Neuron (in vitro differentiated cells): Measurements from ENCODE around the gene MDM1.

Experiments
- H2AFZ ChIP-seq: one replicate; pipeline ENCODE4 v1.6.1; 2013; ENCODE audit warnings: low read depth, mild to moderate bottlenecking, inconsistent platforms, low read length, moderate library complexity
- H3K27me3 ChIP-seq: one replicate; pipeline ENCODE4 v1.6.1; 2013; ENCODE audit warnings: low read length; ENCODE audit not compliant: insufficient read depth
- H3K36me3 ChIP-seq: one replicate; pipeline ENCODE4 v1.6.1; 2013; ENCODE audit warnings: low read length; ENCODE audit not compliant: insufficient read depth
- H3K4me1 ChIP-seq: one replicate; pipeline ENCODE4 v1.6.1; 2013; ENCODE audit warnings: low read length; ENCODE audit not compliant: insufficient read depth
- H3K4me3 ChIP-seq: 2 replicates; pipeline ENCODE4 v1.5.1; 2013; ENCODE audit warnings: mild to moderate bottlenecking, low read length, moderate library complexity
- H3K9me3 ChIP-seq: one replicate; pipeline ENCODE4 v1.6.1; 2013; ENCODE audit warnings: low read length

The MDM1 gene

DNA sequence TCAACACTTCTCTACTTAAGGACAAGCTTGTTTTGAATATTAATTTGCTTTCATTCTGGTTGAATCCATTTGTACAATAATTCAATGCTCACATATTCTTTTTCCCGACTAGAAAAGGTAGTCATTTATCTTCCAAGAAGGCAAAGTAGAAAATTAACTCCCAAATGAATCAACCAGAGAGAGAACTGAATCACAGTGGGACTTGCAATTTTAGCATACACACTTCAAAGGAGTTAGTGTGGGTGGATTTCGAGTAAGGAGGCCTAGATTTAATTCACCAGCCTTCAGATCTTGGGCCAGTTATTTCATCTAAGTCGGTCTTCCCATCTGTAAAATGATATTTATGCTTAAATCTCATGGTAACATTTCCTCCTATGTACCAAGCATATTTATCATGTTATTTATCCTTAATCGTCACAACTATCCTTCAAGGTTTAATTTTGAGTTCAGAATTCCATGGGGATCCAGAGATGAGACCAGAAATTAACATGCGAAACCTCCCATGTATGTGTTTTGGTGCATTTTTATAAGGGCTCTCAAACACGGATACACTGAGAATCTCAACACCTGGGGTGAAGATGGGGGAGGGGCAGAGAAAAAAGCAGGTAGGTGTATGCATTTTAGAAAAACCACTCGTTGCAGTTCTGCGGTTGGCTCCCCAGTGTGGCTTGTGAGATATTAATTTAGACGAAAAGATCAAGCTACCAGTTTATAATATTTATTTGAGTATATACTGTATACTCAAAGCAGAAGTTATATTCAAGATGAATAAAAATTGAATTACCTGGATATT, 39.8 kb downstream of the MDM1 start:
- H3K9me3 ChIP-seq, result no peaks in the 10 kb centered on the region
- H3K36me3 ChIP-seq, result no peaks in the 10 kb centered on the region
- H3K4me1 ChIP-seq, result peaks cover 1% of the 10 kb centered on the region
- no peaks in the 10 kb centered on the region for H3K27me3 ChIP-seq
- no peak overlapping the region for H3K4me3 ChIP-seq
- no peak overlapping the region for H2AFZ ChIP-seq

DNA sequence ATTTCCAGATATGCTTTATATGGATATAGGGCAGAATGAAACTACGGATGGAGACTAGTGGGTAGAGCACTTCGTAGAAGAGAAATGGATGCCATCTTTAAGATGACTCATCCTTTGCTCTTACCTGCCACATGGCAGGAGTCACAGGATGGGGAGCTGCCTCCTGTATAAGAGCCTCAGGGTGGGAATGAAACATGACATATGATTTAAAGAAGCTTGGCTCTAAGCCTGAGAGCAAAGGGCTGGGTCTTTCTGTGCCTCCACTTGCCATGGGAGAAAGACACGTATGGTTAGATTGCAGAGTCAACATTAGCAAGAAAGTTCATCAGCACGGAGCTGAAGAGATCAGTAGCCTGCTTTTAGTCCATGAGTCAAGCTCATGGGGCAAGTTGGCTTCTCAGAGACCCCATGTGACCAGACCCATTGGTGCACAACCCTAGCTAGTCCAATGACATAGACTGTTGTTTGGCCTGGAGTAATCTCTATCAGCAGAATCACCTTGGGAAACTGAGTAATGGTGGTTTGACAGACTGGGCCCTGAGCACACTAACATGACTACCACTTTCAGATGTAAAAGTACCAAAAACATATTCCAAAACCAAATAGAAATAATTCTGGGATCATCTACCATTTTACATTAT, 40.6 kb downstream of the MDM1 start:
- Histone ChIP-seq H3K4me1 (peaks cover 1% of the 10 kb centered on the region), H3K27me3 (no peaks in the 10 kb centered on the region), H2AFZ (no peak overlapping the region)

DNA sequence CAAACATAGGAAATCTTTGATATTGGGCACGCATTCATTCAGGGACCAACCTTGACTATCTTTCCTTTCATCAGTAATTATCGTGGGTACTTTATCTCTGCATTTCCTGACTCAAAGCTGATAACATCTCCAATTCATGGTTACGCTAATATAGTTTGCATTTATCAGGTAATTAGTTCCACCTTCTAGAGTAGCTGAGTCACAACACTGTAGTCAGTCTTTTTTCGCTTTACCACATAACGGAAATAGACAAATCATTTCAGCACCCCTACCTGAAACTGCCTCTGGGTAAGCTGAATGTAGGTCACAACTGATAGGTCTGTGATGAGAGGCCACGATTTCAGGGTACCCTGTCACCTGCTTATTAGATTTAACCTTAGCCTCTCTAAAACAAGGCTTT, 42.0 kb downstream of the MDM1 start:
- Histone ChIP-seq H3K4me1 (no peaks in the 10 kb centered on the region), H3K36me3 (no peaks in the 10 kb centered on the region), H3K4me3 (no peak overlapping the region), H2AFZ (no peak overlapping the region), H3K27me3 (no peaks in the 10 kb centered on the region), H3K9me3 (no peaks in the 10 kb centered on the region)

More for the DNA sequence above, 40.6 kb downstream of the MDM1 start:
- no peak overlapping the region for H3K4me3 ChIP-seq
- no peaks in the 10 kb centered on the region for H3K36me3 ChIP-seq
- H3K9me3 ChIP-seq, result no peaks in the 10 kb centered on the region

- no peaks in the 10 kb centered on the region for H3K4me1 ChIP-seq
- no peaks in the 10 kb centered on the region for H3K36me3 ChIP-seq
- no peaks in the 10 kb centered on the region for H3K27me3 ChIP-seq
- H3K4me3 ChIP-seq, result no peak overlapping the region
- no peaks in the 10 kb centered on the region for H3K9me3 ChIP-seq
- no peak overlapping the region for H2AFZ ChIP-seq
Measured at GRCh38 chr12:68287106-68287505, 45.1 kb downstream of the MDM1 start.

DNA sequence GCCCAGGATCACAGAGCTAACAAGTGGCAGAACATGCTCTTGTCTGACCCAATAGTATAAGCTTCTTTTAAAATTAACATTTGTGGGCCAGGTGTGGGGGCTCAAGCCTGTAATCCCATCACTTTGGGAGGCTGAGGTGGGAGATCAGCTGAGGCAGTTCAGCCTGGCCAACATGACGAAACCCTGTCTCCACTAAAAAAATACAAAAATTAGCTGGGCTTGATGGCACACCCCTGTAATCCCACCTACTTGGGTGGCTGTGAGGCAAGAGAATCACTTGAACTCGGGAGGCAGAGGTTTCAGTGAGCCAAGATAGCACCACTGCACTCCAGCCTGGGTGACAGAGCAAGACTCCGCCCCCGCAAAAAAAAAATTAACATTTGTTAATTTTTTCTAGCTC, 45.8 kb downstream of the MDM1 start:
- Histone ChIP-seq H3K4me3 (no peak overlapping the region), H3K27me3 (no peaks in the 10 kb centered on the region), H3K4me1 (no peaks in the 10 kb centered on the region), H3K36me3 (no peaks in the 10 kb centered on the region), H2AFZ (no peak overlapping the region), H3K9me3 (no peaks in the 10 kb centered on the region)

- no peaks in the 10 kb centered on the region for H3K36me3 ChIP-seq
- no peak overlapping the region for H2AFZ ChIP-seq
- H3K4me1 ChIP-seq, result no peaks in the 10 kb centered on the region
- H3K4me3 ChIP-seq, result no peak overlapping the region
- no peaks in the 10 kb centered on the region for H3K27me3 ChIP-seq
- no peaks in the 10 kb centered on the region for H3K9me3 ChIP-seq
Measured at GRCh38 chr12:68285541-68285940, 46.6 kb downstream of the MDM1 start.

GRCh38 chr12:68281322-68282077, 50.7 kb downstream of the MDM1 start:
- Histone ChIP-seq H2AFZ (no peak overlapping the region), H3K9me3 (no peaks in the 10 kb centered on the region), H3K4me1 (no peaks in the 10 kb centered on the region), H3K36me3 (no peaks in the 10 kb centered on the region), H3K4me3 (no peak overlapping the region), H3K27me3 (no peaks in the 10 kb centered on the region)

- H2AFZ ChIP-seq, result no peak overlapping the region
Measured at GRCh38 chr12:68280240-68280639, 51.9 kb downstream of the MDM1 start.

GRCh38 chr12:68279227-68280054, 52.7 kb downstream of the MDM1 start:
- H2AFZ ChIP-seq, result no peak overlapping the region
- H3K36me3 ChIP-seq, result no peaks in the 10 kb centered on the region
- no peak overlapping the region for H3K4me3 ChIP-seq
- no peaks in the 10 kb centered on the region for H3K4me1 ChIP-seq
- H3K9me3 ChIP-seq, result no peaks in the 10 kb centered on the region
- H3K27me3 ChIP-seq, result no peaks in the 10 kb centered on the region

More at GRCh38 chr12:68280240-68280639, 51.9 kb downstream of the MDM1 start:
- Histone ChIP-seq H3K36me3 (no peaks in the 10 kb centered on the region), H3K27me3 (no peaks in the 10 kb centered on the region), H3K9me3 (no peaks in the 10 kb centered on the region), H3K4me1 (no peaks in the 10 kb centered on the region), H3K4me3 (no peak overlapping the region)

DNA sequence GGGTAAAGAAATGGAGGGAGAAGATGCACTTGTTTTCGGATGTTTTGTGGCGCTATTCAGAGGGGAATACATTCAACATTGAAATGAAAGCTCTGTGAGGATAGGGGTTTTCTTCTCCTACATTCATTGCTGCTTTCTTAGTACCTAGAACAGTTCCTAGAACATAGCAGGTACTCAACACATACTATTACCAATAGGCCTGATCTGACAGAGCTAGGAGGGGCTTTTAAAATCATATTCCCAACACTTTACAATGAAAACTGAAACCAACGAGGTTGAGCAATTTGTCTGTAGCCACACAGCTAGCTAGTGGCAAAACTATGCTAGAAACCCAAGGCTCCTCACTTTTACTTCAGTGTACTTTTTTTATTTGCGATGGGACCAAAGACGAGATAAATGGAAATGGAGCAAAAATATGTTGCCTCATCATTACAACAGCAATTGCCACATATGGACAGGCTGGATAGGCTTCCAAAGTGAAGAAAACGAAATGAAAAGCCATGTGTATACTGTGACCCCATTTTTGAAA, 55.7 kb downstream of the MDM1 start:
- Histone ChIP-seq H3K27me3 (no peaks in the 10 kb centered on the region), H3K36me3 (no peaks in the 10 kb centered on the region), H2AFZ (no peak overlapping the region), H3K4me1 (peaks cover 4% of the 10 kb centered on the region), H3K4me3 (no peak overlapping the region), H3K9me3 (no peaks in the 10 kb centered on the region)

DNA sequence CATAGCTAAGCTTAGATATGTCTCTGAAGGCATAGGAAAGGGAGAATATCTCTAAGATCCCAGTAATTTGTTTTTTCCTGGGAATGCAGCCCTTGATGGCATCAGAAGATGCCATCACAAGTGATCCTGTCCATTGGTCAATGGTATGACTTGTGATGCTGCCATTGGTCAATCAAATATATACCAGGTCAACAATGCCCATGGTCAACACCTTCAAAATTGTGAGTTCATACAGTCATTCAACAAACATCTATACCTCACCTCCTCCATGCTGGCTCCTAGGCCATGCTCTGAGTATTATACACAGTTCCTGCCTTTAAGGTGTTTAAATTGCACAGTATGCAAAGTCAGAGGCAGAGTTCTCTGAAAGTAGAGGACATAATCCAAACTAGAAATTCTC, 59.4 kb downstream of the MDM1 start:
- Histone ChIP-seq H3K4me1 (peaks cover 7% of the 10 kb centered on the region), H2AFZ (no peak overlapping the region), H3K27me3 (no peaks in the 10 kb centered on the region), H3K36me3 (no peaks in the 10 kb centered on the region), H3K4me3 (no peak overlapping the region), H3K9me3 (no peaks in the 10 kb centered on the region)

DNA sequence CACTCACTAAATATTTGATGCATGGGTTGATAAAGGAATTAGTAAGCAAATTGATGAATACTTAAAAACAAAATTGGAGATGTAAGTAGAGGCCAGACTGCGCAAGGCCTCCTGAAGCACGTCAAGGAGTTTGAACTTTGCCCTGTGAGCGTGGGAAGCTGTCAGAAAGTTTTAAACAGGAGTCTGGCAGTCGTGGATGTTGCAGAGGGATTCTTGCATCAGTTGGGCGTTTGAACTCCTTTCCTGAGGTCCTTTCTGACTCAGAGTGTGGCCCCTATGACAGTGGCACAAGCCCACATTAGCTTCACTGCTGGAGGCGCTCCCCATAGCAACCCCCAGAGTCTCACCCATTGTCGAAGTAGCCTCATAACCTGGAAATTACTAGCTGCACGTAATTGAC, 60.8 kb downstream of the MDM1 start:
- Histone ChIP-seq H3K4me1 (peaks cover 10% of the 10 kb centered on the region), H3K27me3 (no peaks in the 10 kb centered on the region), H2AFZ (no peak overlapping the region), H3K4me3 (no peak overlapping the region), H3K36me3 (no peaks in the 10 kb centered on the region), H3K9me3 (no peaks in the 10 kb centered on the region)
